ENCODE results near the gene MYCBP2. TPM values are rescaled to one million over a fixed set of nuclear protein-coding genes. Genes with fewer than 3 reads are reported as not detected.
A peak's percentile ranks its signal among the peaks of the same experiment; 100 is the strongest.

Gene MYCBP2
- total and polyA plus RNA-seq, 4 donors: 108 to 243 (median 159) TPM

DNA sequence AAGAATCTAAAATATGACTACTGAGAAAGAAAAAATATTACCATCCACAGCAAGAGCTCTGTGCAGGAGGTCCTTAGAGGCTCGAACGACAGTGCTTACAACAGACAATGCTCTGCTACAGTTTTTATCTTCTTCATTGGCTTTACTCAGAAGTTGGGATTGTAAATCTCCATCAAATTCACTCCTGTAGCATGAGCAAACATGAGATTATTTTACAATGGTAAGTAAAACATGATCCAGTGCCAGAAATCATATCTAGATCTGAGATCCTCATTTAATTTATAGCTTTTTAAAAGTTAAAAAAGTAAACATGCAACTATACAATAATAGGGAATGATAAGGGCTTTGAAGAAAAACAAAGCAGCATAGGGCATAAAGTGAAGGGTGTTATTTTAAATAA is 155.4 kb downstream of the MYCBP2 start:
- Histone ChIP-seq H3K9me3 (ENCODE audit: control insufficient read depth, insufficient read depth, low read length) (no peaks in the 10 kb centered on the region), H3K36me3 (ENCODE audit: control insufficient read depth, insufficient read depth, low read length) (peaks cover 16% of the 10 kb centered on the region), H3K27ac (ENCODE audit: low read depth, low read length) (no peak overlapping the region), H3K4me1 (ENCODE audit: control insufficient read depth, insufficient read depth, low read length) (no peaks in the 10 kb centered on the region), H3K27me3 (ENCODE audit: control insufficient read depth, insufficient read depth, low read length) (no peaks in the 10 kb centered on the region), H3K4me3 (ENCODE audit: low read depth, low read length) (no peak overlapping the region)
- no CpG with 5 or more reads among the region's 2 CpGs for WGBS (ENCODE audit: insufficient coverage)
- DNase-seq (ENCODE audit: low read depth in 4 of 6, low spot score in 6 of 6): no peak

GRCh38 chr13:77168237-77168636 is 158.7 kb downstream of the MYCBP2 start:
- peaks cover 15% of the 10 kb centered on the region for H3K36me3 ChIP-seq (ENCODE audit: control insufficient read depth, insufficient read depth, low read length)
- H3K4me3 ChIP-seq (ENCODE audit: low read depth, low read length): no peak overlapping the region
- no peaks in the 10 kb centered on the region for H3K4me1 ChIP-seq (ENCODE audit: control insufficient read depth, insufficient read depth, low read length)
- no peaks in the 10 kb centered on the region for H3K27me3 ChIP-seq (ENCODE audit: control insufficient read depth, insufficient read depth, low read length)
- WGBS (ENCODE audit: insufficient coverage): 95% methylated on average over 4 of the region's 6 CpGs
- DNase-seq (ENCODE audit: low read depth in 4 of 6, low spot score in 6 of 6): no peak
- no peaks in the 10 kb centered on the region for H3K9me3 ChIP-seq (ENCODE audit: control insufficient read depth, insufficient read depth, low read length)
- no peak overlapping the region for H3K27ac ChIP-seq (ENCODE audit: low read depth, low read length)

DNA sequence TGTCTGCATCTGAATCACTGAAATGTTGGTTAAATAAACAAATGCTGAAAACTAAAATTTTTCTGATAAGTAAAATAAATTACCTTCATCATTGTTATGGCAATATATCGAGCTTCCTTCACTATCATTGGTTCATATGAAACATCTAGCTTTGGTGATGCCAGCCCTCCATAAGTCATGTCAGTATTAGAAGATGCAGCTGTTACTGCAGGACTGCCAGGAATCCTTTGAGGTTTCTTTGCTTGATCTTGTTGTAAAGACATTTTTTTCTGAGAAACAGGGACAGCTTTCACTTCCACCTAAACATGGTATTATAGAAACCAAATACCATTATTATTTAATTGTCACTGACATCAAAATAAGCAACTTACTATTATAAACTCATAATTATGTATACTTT is 176.2 kb downstream of the MYCBP2 start:
- no CpG with 5 or more reads among the region's 1 CpG for WGBS (ENCODE audit: insufficient coverage)
- Histone ChIP-seq H3K4me3 (ENCODE audit: low read depth, low read length) (no peak overlapping the region), H3K36me3 (ENCODE audit: control insufficient read depth, insufficient read depth, low read length) (peaks cover 6% of the 10 kb centered on the region), H3K9me3 (ENCODE audit: control insufficient read depth, insufficient read depth, low read length) (no peaks in the 10 kb centered on the region), H3K27me3 (ENCODE audit: control insufficient read depth, insufficient read depth, low read length) (no peaks in the 10 kb centered on the region), H3K4me1 (ENCODE audit: control insufficient read depth, insufficient read depth, low read length) (no peaks in the 10 kb centered on the region), H3K27ac (ENCODE audit: low read depth, low read length) (no peak overlapping the region)
- DNase-seq (ENCODE audit: low read depth in 4 of 6, low spot score in 6 of 6): no peak

DNA sequence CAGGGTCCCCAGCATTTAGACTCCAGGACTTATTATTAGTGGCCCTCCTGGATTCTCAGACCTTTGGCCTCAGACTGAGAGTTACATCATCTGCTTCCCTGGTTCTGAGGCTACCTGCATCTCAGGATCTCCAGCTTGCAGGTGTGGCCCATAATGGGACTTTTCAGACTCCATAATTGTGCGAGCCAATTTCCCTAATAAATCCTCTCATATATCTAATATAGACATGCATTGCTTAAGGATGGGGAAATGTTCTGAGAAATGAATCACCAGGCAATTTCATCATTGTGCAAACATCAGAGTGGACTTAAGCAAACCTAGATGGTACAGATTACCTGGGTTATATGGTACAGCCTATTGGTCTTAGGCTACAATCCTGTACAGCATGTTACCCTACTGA is 183.5 kb downstream of the MYCBP2 start:
- no peak for DNase-seq (ENCODE audit: low read depth in 4 of 6, low spot score in 6 of 6)
- Histone ChIP-seq H3K9me3 (ENCODE audit: control insufficient read depth, insufficient read depth, low read length) (no peaks in the 10 kb centered on the region), H3K27me3 (ENCODE audit: control insufficient read depth, insufficient read depth, low read length) (no peaks in the 10 kb centered on the region), H3K4me3 (ENCODE audit: low read depth, low read length) (no peak overlapping the region), H3K4me1 (ENCODE audit: control insufficient read depth, insufficient read depth, low read length) (no peaks in the 10 kb centered on the region), H3K27ac (ENCODE audit: low read depth, low read length) (no peak overlapping the region), H3K36me3 (ENCODE audit: control insufficient read depth, insufficient read depth, low read length) (peaks cover 4% of the 10 kb centered on the region)
- WGBS (ENCODE audit: insufficient coverage): no CpG with 5 or more reads among the region's 1 CpG

DNA sequence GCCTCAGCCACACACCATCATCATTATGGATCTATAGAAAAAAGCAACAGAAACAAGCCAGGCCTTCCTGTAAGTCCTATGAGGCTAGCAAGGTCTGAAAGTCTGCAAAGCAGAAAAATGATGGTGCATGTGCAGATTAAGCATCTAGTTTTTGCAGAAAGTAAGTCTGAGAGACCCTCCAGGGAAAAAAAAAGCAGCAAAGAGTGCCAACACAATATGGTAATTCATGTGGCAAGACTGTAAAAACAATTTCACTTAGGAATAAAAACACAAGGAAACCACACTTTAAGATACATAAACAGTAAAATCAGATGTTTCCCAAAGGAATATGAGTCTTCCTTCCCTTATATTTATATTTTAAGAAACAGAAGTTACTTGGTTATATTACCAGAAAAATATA is 187.6 kb downstream of the MYCBP2 start:
- Histone ChIP-seq H3K4me1 (ENCODE audit: control insufficient read depth, insufficient read depth, low read length) (no peaks in the 10 kb centered on the region), H3K27ac (ENCODE audit: low read depth, low read length) (no peak overlapping the region), H3K36me3 (ENCODE audit: control insufficient read depth, insufficient read depth, low read length) (peaks cover 8% of the 10 kb centered on the region), H3K27me3 (ENCODE audit: control insufficient read depth, insufficient read depth, low read length) (no peaks in the 10 kb centered on the region), H3K4me3 (ENCODE audit: low read depth, low read length) (no peak overlapping the region), H3K9me3 (ENCODE audit: control insufficient read depth, insufficient read depth, low read length) (no peaks in the 10 kb centered on the region)
- DNase-seq (ENCODE audit: low read depth in 4 of 6, low spot score in 6 of 6): peak in 2 of 6 donors; percentile 24 to 30

- no CpG with 5 or more reads among the region's 2 CpGs for WGBS (ENCODE audit: insufficient coverage)
- no peak for DNase-seq (ENCODE audit: low read depth in 4 of 6, low spot score in 6 of 6)
- Histone ChIP-seq H3K4me1 (ENCODE audit: control insufficient read depth, insufficient read depth, low read length) (no peaks in the 10 kb centered on the region), H3K36me3 (ENCODE audit: control insufficient read depth, insufficient read depth, low read length) (peaks cover 12% of the 10 kb centered on the region), H3K27me3 (ENCODE audit: control insufficient read depth, insufficient read depth, low read length) (no peaks in the 10 kb centered on the region), H3K4me3 (ENCODE audit: low read depth, low read length) (no peak overlapping the region), H3K9me3 (ENCODE audit: control insufficient read depth, insufficient read depth, low read length) (no peaks in the 10 kb centered on the region), H3K27ac (ENCODE audit: low read depth, low read length) (no peak overlapping the region)
Measured at GRCh38 chr13:77138813-77139212, 188.1 kb downstream of the MYCBP2 start.

DNA sequence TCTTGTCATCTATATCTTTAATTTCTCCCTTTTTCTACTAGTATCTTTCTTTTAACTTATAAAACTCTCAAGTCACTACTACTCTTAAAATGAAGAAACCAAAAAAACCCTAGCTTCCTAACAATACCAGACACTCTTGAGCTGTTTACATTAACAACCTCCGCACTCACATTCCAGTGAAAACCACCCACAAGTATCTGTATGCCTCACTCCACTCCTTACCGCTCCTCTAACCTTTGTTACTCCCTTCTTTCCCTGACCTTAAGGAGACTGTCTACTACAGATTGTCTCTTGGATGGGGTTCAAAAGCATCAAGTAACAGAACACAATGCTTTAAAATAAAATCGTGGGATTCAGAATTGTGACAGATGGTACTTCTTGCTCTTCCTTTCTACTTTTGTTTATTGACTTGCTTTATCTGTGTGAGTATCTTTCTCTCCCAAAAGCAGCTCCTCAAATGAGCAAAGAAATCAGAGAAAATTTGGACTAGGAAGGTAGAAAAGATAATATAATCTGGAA is 189.9 kb downstream of the MYCBP2 start:
- Histone ChIP-seq H3K4me3 (ENCODE audit: low read depth, low read length) (no peak overlapping the region), H3K36me3 (ENCODE audit: control insufficient read depth, insufficient read depth, low read length) (peaks cover 12% of the 10 kb centered on the region), H3K9me3 (ENCODE audit: control insufficient read depth, insufficient read depth, low read length) (no peaks in the 10 kb centered on the region), H3K4me1 (ENCODE audit: control insufficient read depth, insufficient read depth, low read length) (no peaks in the 10 kb centered on the region), H3K27ac (ENCODE audit: low read depth, low read length) (no peak overlapping the region), H3K27me3 (ENCODE audit: control insufficient read depth, insufficient read depth, low read length) (no peaks in the 10 kb centered on the region)
- 86% methylated on average over 2 of the region's 3 CpGs for WGBS (ENCODE audit: insufficient coverage)
- peak in 1 of 6 donors; percentile 5 for DNase-seq (ENCODE audit: low read depth in 4 of 6, low spot score in 6 of 6)

- Histone ChIP-seq H3K9me3 (ENCODE audit: control insufficient read depth, insufficient read depth, low read length) (no peaks in the 10 kb centered on the region), H3K36me3 (ENCODE audit: control insufficient read depth, insufficient read depth, low read length) (no peaks in the 10 kb centered on the region)
Measured at GRCh38 chr13:77124423-77124822, 202.5 kb downstream of the MYCBP2 start.

GRCh38 chr13:77118134-77118533 is 208.8 kb downstream of the MYCBP2 start:
- DNase-seq (ENCODE audit: low read depth in 4 of 6, low spot score in 6 of 6): no peak
- H3K27me3 ChIP-seq (ENCODE audit: control insufficient read depth, insufficient read depth, low read length): no peaks in the 10 kb centered on the region
- WGBS (ENCODE audit: insufficient coverage): 100% methylated on average over 2 of the region's 3 CpGs
- H3K36me3 ChIP-seq (ENCODE audit: control insufficient read depth, insufficient read depth, low read length): no peaks in the 10 kb centered on the region
- no peaks in the 10 kb centered on the region for H3K4me1 ChIP-seq (ENCODE audit: control insufficient read depth, insufficient read depth, low read length)
- no peak overlapping the region for H3K4me3 ChIP-seq (ENCODE audit: low read depth, low read length)
- no peaks in the 10 kb centered on the region for H3K9me3 ChIP-seq (ENCODE audit: control insufficient read depth, insufficient read depth, low read length)
- H3K27ac ChIP-seq (ENCODE audit: low read depth, low read length): no peak overlapping the region

More at GRCh38 chr13:77124423-77124822, 202.5 kb downstream of the MYCBP2 start:
- no peaks in the 10 kb centered on the region for H3K27me3 ChIP-seq (ENCODE audit: control insufficient read depth, insufficient read depth, low read length)
- H3K27ac ChIP-seq (ENCODE audit: low read depth, low read length): no peak overlapping the region
- no peaks in the 10 kb centered on the region for H3K4me1 ChIP-seq (ENCODE audit: control insufficient read depth, insufficient read depth, low read length)
- H3K4me3 ChIP-seq (ENCODE audit: low read depth, low read length): no peak overlapping the region
- no CpG with 5 or more reads among the region's 1 CpG for WGBS (ENCODE audit: insufficient coverage)
- no peak for DNase-seq (ENCODE audit: low read depth in 4 of 6, low spot score in 6 of 6)

- no peak overlapping the region for H3K27ac ChIP-seq (ENCODE audit: low read depth, low read length)
- no peaks in the 10 kb centered on the region for H3K27me3 ChIP-seq (ENCODE audit: control insufficient read depth, insufficient read depth, low read length)
- no peaks in the 10 kb centered on the region for H3K4me1 ChIP-seq (ENCODE audit: control insufficient read depth, insufficient read depth, low read length)
- H3K4me3 ChIP-seq (ENCODE audit: low read depth, low read length): no peak overlapping the region
- DNase-seq (ENCODE audit: low read depth in 4 of 6, low spot score in 6 of 6): no peak
- H3K9me3 ChIP-seq (ENCODE audit: control insufficient read depth, insufficient read depth, low read length): no peaks in the 10 kb centered on the region
- no peaks in the 10 kb centered on the region for H3K36me3 ChIP-seq (ENCODE audit: control insufficient read depth, insufficient read depth, low read length)
Measured at GRCh38 chr13:77114271-77114670, 212.6 kb downstream of the MYCBP2 start.
